HG02798 (cell line): ENCODE data around the gene GIMAP7.

Source experiments
- ATAC-seq: cut with Tn5 transposase; IDR thresholded peaks from one replicate; pipeline ENCODE4 v1.9.1; 2021; ENCODE audit warnings: mild to moderate bottlenecking; ENCODE audit not compliant: unreplicated experiment, poor library complexity

GIMAP7 gene

GRCh38 chr7:150567169-150567568, 52.5 kb downstream of the GIMAP7 start, which contains the start of gene GIMAP4:
TSS of gene GIMAP4 (plus strand) at chr7:150567390. CDS start at chr7:150569902, 2,512 bp downstream.
- no peak for ATAC-seq

GRCh38 chr7:150567871-150568301, 53.2 kb downstream of the GIMAP7 start:
- ATAC-seq = no peak

- ATAC-seq = no peak
Measured at GRCh38 chr7:150568714-150569113, 54.0 kb downstream of the GIMAP7 start.

- ATAC-seq = no peak
Measured at GRCh38 chr7:150569245-150569955, 54.7 kb downstream of the GIMAP7 start.
